Common myeloid progenitor, CD34-positive (primary cell): ENCODE results near the gene HPCA.

ENCODE experiments used
- CTCF ChIA-PET: fragments of 350-600 bp; sonication (Branson Sonifier 250); formaldehyde crosslinking; loops from one replicate; lab custom pipeline; 2021; ENCODE audit warnings: antibody characterized with exemption; lab: Charles Lee
- POLR2A ChIA-PET: fragments of 350-600 bp; sonication (Branson Sonifier 250); formaldehyde crosslinking; loops from one replicate; lab custom pipeline; 2021; ENCODE audit warnings: antibody characterized with exemption; lab: Charles Lee
- DNase-seq, 3 donors: peaks; one replicate each; pipeline versions ENCODE4 v3.0.0 to v3.0.0-alpha.2; 2013
- H3K27ac ChIP-seq, 2 experiments: 1 replicate in 1 of 2; 2 replicates in 1 of 2; pipeline ENCODE4 v1.7.0; 2013; ENCODE audit warnings: inconsistent platforms in 2 of 2, low read length in 2 of 2, mild to moderate bottlenecking in 2 of 2, low read depth in 1 of 2, moderate library complexity in 1 of 2; ENCODE audit not compliant: severe bottlenecking in 2 of 2, insufficient read depth in 1 of 2, poor library complexity in 1 of 2
- H3K27me3 ChIP-seq, 5 experiments: replicated peaks in 2 of 5; 1 replicate in 3 of 5; 2 replicates in 2 of 5; pipeline versions ENCODE4 v1.6.1 to v1.7.0; 2013; ENCODE audit warnings: low read length in 4 of 5, mild to moderate bottlenecking in 2 of 5, moderate library complexity in 2 of 5, inconsistent platforms in 1 of 5; ENCODE audit not compliant: insufficient read depth in 5 of 5, control insufficient read depth in 4 of 5
- H3K36me3 ChIP-seq, 4 experiments: 1 replicate in 2 of 4; 2 replicates in 2 of 4; pipeline versions ENCODE4 v1.6.1 to v1.7.0; 2013; ENCODE audit warnings: low read length in 3 of 4, control low read depth in 1 of 4, mild to moderate bottlenecking in 1 of 4; ENCODE audit not compliant: control insufficient read depth in 4 of 4, insufficient read depth in 4 of 4
- H3K4me1 ChIP-seq, 4 experiments: 1 replicate in 3 of 4; 2 replicates in 1 of 4; pipeline versions ENCODE4 v1.6.1 to v1.7.1; 2013; ENCODE audit warnings: low read length in 3 of 4, mild to moderate bottlenecking in 3 of 4, control low read depth in 1 of 4, inconsistent platforms in 1 of 4, moderate library complexity in 1 of 4; ENCODE audit not compliant: control insufficient read depth in 4 of 4, insufficient read depth in 4 of 4; ENCODE audit errors: control extremely low read depth in 1 of 4
- H3K4me3 ChIP-seq, 7 experiments: 1 replicate in 4 of 7; 2 replicates in 3 of 7; pipeline versions ENCODE4 v1.5.1 to v1.7.0; 2013; ENCODE audit warnings: mild to moderate bottlenecking in 7 of 7, low read length in 6 of 7, moderate library complexity in 6 of 7, inconsistent platforms in 2 of 7, low read depth in 2 of 7, control low read depth in 1 of 7; ENCODE audit not compliant: insufficient read depth in 4 of 7, control insufficient read depth in 1 of 7; ENCODE audit errors: extremely low read depth in 1 of 7
- H3K9me3 ChIP-seq, 5 experiments: 1 replicate in 4 of 5; 2 replicates in 1 of 5; pipeline versions ENCODE4 v1.6.1 to v1.7.1; 2013; ENCODE audit warnings: low read length in 4 of 5, mild to moderate bottlenecking in 2 of 5, inconsistent platforms in 1 of 5, low read depth in 1 of 5, moderate library complexity in 1 of 5; ENCODE audit not compliant: control insufficient read depth in 4 of 5, insufficient read depth in 2 of 5; ENCODE audit errors: control extremely low read depth in 1 of 5
- WGBS: methylation state at CpG from one replicate; pipeline ENCODE4 v1.1.5; 2013; ENCODE audit not compliant: insufficient coverage; 5-methylcytosine and 5-hydroxymethylcytosine counted together

HPCA gene

DNA sequence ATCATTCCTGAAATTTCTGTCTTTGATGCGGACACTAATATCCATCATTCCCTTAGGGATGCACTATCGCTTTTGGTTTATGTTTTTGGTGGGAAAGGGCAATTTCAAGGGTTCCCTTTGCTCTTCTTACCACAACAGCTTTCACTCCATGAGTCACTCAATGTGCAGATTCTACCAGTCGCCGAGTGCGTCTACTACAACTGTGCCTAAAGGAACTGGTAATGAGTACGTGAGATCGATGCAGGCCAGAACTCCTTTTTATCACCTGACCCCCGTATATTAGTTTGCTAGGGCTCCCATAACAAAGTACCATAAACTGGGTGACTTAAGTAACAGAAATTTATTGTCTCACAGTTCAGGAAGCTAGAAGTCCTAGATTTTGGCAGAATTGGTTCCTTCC, 42.4 kb downstream of the HPCA start:
- peaks cover 2 to 33% (median 23%) of the 10 kb centered on the region in 5 experiments for H3K27me3 ChIP-seq
- H3K27ac ChIP-seq, result no peak overlapping the region
- H3K4me1 ChIP-seq, result peaks cover 0 to 18% (median 12%) of the 10 kb centered on the region in 4 experiments
- no peak overlapping the region for H3K4me3 ChIP-seq
- WGBS, result 99% methylated on average over 6 of the region's 8 CpGs
- no peak for DNase-seq
- POLR2A ChIA-PET, result no interaction called here
- H3K36me3 ChIP-seq, result no peaks in the 10 kb centered on the region
- H3K9me3 ChIP-seq, result no peaks in the 10 kb centered on the region
- CTCF ChIA-PET, result interaction anchor here (1.4 to 16.3 kb wide), 4 partner anchors 11 to 157 kb away, joined by 4 to 200 read pairs (median 45); no protein-coding TSS in a partner anchor

DNA sequence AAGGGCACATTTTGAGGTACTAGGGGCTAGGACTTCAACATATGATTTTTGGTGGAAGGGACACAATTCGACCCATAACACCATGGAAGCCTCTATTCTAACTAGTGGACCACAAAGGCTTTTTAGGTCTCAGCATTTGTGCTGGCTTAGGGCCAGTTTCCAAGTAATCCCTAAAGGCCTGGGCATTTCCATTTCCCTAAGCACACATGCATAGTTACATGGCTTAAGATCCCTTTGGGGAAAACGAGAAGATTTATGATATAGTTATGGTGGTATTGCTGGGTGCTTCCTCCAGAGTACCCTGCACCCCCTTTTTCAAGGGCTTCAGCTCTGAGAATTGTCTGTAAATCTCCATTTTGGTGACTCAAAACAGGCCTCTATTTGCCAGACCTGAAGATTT, 43.1 kb downstream of the HPCA start:
- 86% methylated on average over 1 of the region's 2 CpGs for WGBS
- no peaks in the 10 kb centered on the region for H3K36me3 ChIP-seq
- no peak overlapping the region for H3K4me3 ChIP-seq
- POLR2A ChIA-PET, result no interaction called here
- H3K4me1 ChIP-seq, result peaks cover 0 to 23% (median 16%) of the 10 kb centered on the region in 4 experiments
- peaks cover 2 to 27% (median 21%) of the 10 kb centered on the region in 5 experiments for H3K27me3 ChIP-seq
- DNase-seq, result no peak
- no peaks in the 10 kb centered on the region for H3K9me3 ChIP-seq
- H3K27ac ChIP-seq, result no peak overlapping the region
- CTCF ChIA-PET, result interaction anchor here (0.9 to 16.3 kb wide), 5 partner anchors 22 to 157 kb away, joined by 3 to 200 read pairs (median 4); no protein-coding TSS in a partner anchor

DNA sequence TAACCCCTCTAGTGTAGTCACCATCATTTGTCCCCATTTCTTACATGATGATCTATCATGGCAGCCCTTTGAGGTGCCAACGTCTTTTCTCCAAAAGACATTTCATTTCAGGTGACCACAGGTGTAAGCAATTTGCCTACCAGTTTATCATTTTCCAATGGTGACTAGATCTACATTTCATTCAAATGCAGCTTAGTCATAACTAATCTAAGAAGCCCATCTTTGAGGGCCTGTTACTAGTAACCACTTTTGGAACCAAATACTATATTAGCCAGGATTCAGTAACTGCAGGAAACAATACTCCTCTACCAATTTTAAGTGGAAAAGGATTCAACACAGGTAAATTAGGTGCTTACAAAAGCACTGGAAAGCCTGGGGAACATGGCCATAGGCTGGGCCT, 45.5 kb downstream of the HPCA start:
- H3K9me3 ChIP-seq, result no peaks in the 10 kb centered on the region
- no peak overlapping the region for H3K4me3 ChIP-seq
- ChIA-PET POLR2A (interaction anchor here (1.2 kb wide), 1 partner anchor 31 kb away, joined by 3 read pairs; no protein-coding TSS in a partner anchor), CTCF (interaction anchor here (0.6 to 16.3 kb wide), 17 partner anchors 11 to 155 kb away, joined by 3 to 200 read pairs (median 4); no protein-coding TSS in a partner anchor)
- DNase-seq, result no peak
- H3K27ac ChIP-seq, result no peak overlapping the region
- H3K36me3 ChIP-seq, result peaks cover 0 to 7% (median 2%) of the 10 kb centered on the region in 4 experiments
- peaks cover 0 to 23% (median 14%) of the 10 kb centered on the region in 4 experiments for H3K4me1 ChIP-seq
- WGBS, result 93% methylated on average over 1 of the region's 1 CpG
- peaks cover 0 to 10% (median 2%) of the 10 kb centered on the region in 5 experiments for H3K27me3 ChIP-seq

DNA sequence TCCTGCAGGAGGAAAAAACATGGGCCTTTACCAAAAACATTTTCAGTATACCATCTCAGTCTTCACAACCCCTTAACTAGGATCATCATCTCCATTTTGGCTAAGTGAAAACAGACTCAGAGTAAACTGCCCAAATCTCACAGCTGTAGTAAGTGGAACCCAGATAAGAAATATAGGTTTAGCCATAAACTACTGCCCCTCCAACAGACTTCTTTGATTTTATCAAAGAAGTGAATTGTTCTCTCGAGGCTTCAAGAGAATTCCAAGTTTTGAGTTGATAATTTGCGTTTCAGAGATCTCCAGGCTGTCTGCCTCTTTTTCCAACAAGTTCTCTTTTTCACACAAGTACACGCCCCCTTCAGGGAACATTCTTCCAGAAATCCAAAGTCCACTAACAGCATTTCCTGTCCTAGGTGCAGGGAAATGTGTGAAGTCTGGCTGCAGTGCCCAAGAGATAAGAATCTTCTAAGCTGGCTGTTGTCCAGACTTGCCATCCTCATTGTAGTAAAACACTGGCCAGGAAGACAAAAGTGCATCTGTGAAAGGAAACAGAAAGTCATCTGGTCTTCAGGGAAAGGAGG, 47.5 kb downstream of the HPCA start:
- no peaks in the 10 kb centered on the region for H3K9me3 ChIP-seq
- peaks cover 0 to 3% (median 0%) of the 10 kb centered on the region in 5 experiments for H3K27me3 ChIP-seq
- no peak overlapping the region for H3K4me3 ChIP-seq
- 67% methylated on average over 1 of the region's 3 CpGs for WGBS
- H3K36me3 ChIP-seq, result peaks cover 4 to 24% (median 18%) of the 10 kb centered on the region in 4 experiments
- H3K27ac ChIP-seq, result no peak overlapping the region
- peaks cover 0 to 23% (median 14%) of the 10 kb centered on the region in 4 experiments for H3K4me1 ChIP-seq
- ChIA-PET POLR2A (no interaction called here), CTCF (interaction anchor here (0.7 to 16.3 kb wide), 21 partner anchors 10 to 160 kb away, joined by 3 to 200 read pairs (median 6); no protein-coding TSS in a partner anchor)
- peak in 1 of 3 donors; percentile 11 for DNase-seq

DNA sequence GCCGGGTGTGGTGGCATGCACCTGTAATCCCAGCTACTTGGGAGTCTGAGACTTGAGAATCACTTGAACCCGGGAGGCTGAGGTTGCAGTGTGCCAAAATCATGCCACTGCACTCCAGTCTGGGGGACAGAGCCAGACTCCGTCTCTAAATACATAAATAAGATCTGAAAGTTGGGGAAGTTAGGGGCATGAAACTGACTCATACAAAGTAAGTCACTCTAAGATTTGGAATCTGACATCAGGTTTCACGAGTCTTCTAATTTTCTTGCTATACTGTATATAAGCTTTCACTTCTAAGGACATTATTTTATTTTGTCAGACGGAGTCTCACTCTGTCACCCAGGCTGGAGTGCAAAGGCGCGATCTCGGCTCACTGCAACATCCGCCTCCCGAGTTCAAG, 48.2 kb downstream of the HPCA start:
- CTCF ChIA-PET, result interaction anchor here (0.7 to 16.3 kb wide), 16 partner anchors 9 to 152 kb away, joined by 3 to 200 read pairs (median 6); no protein-coding TSS in a partner anchor
- Histone ChIP-seq H3K9me3 (no peaks in the 10 kb centered on the region), H3K27me3 (no peaks in the 10 kb centered on the region), H3K4me1 (peaks cover 0 to 23% (median 15%) of the 10 kb centered on the region in 4 experiments), H3K27ac (no peak overlapping the region), H3K36me3 (peaks cover 4 to 26% (median 19%) of the 10 kb centered on the region in 4 experiments), H3K4me3 (no peak overlapping the region)
- DNase-seq, result no peak
- 93% methylated on average over 5 of the region's 10 CpGs for WGBS
- POLR2A ChIA-PET, result no interaction called here

DNA sequence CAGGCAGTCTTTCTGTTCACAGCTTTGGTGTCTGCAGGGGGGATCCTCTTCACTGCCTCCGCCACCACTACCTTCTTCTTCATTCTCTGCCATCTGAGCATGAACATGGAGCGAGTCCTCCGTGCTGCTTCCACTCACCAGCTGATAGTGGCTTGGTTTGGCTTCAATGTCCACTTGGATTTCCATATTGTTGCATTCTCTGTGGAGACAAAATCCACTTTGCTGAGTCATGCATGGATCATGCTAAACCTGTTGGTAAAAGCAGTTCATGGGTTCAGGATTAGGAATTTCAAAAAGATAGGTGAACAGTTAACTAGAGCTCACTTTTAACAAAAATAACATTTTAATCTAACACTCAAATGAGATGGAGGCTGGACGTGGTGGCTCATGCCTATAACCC, 50.8 kb downstream of the HPCA start:
- no peak overlapping the region for H3K27ac ChIP-seq
- POLR2A ChIA-PET, result no interaction called here
- H3K9me3 ChIP-seq, result no peaks in the 10 kb centered on the region
- H3K27me3 ChIP-seq, result no peaks in the 10 kb centered on the region
- no peak overlapping the region for H3K4me3 ChIP-seq
- H3K4me1 ChIP-seq, result peaks cover 0 to 24% (median 17%) of the 10 kb centered on the region in 4 experiments
- no peak for DNase-seq
- CTCF ChIA-PET, result interaction anchor here (1.0 to 16.3 kb wide), 6 partner anchors 15 to 150 kb away, joined by 3 to 200 read pairs (median 4); no protein-coding TSS in a partner anchor
- WGBS, result 100% methylated on average over 4 of the region's 4 CpGs
- peaks cover 7 to 45% (median 27%) of the 10 kb centered on the region in 4 experiments for H3K36me3 ChIP-seq
